ENCODE results near the gene TEN1. TPM values are rescaled to one million over a fixed set of nuclear protein-coding genes. Genes with fewer than 3 reads are reported as not detected.
A peak's percentile ranks its signal among the peaks of the same experiment; 100 is the strongest.

TEN1 gene
- total and polyA plus RNA-seq, 2 of the 13 experiments (the other 11 are each of a cell fraction or from before 2014, with no cell fraction given) = 18.0 to 21.3 TPM

DNA sequence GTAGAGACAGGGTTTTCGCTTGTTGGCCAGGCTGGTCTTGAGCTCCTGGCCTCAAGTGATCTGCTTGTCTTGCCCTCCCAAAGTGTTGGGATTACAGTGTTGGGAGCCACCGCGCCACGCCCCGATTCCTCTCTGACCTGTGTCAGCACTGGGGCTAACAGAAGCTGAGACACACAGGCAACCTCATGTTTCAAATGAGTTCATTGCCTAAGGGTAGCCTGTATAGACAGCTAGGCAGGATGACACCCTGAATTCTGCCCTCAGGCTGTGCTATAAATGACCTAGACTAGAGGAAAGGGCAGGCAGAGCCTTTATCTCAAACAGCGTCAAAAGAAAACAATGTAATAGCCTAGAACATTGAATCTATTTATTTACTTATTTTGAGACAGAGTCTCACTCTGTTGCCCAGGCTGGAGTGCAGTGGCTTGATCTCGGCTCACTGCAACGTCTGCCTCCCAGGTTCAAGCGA lies 19.3 kb downstream of the TEN1 start (continued):
- TF ChIP-seq, protein P1, sequence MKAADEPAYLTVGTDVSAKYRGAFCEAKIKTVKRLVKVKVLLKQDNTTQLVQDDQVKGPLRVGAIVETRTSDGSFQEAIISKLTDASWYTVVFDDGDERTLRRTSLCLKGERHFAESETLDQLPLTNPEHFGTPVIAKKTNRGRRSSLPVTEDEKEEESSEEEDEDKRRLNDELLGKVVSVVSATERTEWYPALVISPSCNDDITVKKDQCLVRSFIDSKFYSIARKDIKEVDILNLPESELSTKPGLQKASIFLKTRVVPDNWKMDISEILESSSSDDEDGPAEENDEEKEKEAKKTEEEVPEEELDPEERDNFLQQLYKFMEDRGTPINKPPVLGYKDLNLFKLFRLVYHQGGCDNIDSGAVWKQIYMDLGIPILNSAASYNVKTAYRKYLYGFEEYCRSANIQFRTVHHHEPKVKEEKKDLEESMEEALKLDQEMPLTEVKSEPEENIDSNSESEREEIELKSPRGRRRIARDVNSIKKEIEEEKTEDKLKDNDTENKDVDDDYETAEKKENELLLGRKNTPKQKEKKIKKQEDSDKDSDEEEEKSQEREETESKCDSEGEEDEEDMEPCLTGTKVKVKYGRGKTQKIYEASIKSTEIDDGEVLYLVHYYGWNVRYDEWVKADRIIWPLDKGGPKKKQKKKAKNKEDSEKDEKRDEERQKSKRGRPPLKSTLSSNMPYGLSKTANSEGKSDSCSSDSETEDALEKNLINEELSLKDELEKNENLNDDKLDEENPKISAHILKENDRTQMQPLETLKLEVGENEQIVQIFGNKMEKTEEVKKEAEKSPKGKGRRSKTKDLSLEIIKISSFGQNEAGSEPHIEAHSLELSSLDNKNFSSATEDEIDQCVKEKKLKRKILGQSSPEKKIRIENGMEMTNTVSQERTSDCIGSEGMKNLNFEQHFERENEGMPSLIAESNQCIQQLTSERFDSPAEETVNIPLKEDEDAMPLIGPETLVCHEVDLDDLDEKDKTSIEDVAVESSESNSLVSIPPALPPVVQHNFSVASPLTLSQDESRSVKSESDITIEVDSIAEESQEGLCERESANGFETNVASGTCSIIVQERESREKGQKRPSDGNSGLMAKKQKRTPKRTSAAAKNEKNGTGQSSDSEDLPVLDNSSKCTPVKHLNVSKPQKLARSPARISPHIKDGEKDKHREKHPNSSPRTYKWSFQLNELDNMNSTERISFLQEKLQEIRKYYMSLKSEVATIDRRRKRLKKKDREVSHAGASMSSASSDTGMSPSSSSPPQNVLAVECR (CRISPR knock-in tag; IDR thresholded peaks at IDR 0.05; ENCODE audit: borderline replicate concordance) = peak; percentile 40; the same call in 1 of the 2 replicates
- TF ChIP-seq, protein P2, sequence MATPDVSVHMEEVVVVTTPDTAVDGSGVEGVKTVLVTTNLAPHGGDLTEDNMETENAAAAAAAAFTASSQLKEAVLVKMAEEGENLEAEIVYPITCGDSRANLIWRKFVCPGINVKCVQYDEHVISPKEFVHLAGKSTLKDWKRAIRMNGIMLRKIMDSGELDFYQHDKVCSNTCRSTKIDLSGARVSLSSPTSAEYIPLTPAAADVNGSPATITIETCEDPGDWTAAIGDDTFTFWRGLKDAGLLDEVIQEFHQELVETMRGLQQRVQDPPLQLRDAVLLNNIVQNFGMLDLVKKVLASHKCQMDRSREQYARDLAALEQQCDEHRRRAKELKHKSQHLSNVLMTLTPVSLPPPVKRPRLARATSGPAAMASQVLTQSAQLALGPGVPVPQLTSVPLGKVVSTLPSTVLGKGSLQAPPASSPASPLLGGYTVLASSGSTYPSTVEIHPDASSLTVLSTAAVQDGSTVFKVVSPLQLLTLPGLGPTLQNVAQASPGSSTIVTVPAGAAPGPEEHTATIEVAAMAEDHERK (CRISPR knock-in tag; IDR thresholded peaks at IDR 0.05; ENCODE audit: low read depth) = no peak
- TF ChIP-seq, protein P3, sequence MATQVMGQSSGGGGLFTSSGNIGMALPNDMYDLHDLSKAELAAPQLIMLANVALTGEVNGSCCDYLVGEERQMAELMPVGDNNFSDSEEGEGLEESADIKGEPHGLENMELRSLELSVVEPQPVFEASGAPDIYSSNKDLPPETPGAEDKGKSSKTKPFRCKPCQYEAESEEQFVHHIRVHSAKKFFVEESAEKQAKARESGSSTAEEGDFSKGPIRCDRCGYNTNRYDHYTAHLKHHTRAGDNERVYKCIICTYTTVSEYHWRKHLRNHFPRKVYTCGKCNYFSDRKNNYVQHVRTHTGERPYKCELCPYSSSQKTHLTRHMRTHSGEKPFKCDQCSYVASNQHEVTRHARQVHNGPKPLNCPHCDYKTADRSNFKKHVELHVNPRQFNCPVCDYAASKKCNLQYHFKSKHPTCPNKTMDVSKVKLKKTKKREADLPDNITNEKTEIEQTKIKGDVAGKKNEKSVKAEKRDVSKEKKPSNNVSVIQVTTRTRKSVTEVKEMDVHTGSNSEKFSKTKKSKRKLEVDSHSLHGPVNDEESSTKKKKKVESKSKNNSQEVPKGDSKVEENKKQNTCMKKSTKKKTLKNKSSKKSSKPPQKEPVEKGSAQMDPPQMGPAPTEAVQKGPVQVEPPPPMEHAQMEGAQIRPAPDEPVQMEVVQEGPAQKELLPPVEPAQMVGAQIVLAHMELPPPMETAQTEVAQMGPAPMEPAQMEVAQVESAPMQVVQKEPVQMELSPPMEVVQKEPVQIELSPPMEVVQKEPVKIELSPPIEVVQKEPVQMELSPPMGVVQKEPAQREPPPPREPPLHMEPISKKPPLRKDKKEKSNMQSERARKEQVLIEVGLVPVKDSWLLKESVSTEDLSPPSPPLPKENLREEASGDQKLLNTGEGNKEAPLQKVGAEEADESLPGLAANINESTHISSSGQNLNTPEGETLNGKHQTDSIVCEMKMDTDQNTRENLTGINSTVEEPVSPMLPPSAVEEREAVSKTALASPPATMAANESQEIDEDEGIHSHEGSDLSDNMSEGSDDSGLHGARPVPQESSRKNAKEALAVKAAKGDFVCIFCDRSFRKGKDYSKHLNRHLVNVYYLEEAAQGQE (IDR thresholded peaks at IDR 0.05; ENCODE audit: borderline replicate concordance in 1 of 2, low read depth in 1 of 2, low read length in 2 of 2) = no peak
- TF ChIP-seq ZNF225 (CRISPR knock-in tag; IDR thresholded peaks at IDR 0.05) (no peak), ZNF124 (CRISPR knock-in tag; IDR thresholded peaks at IDR 0.05) (no peak), PAF1 (CRISPR knock-in tag; IDR thresholded peaks at IDR 0.05) (no peak), ELF1 (CRISPR knock-in tag; IDR thresholded peaks at IDR 0.05) (no peak), ZNF230 (CRISPR knock-in tag; IDR thresholded peaks at IDR 0.05) (no peak), ZNF33A (CRISPR knock-in tag; IDR thresholded peaks at IDR 0.05; ENCODE audit: borderline replicate concordance) (no peak), KDM1A (CRISPR knock-in tag; IDR thresholded peaks at IDR 0.05) (no peak), TCF7 (IDR thresholded peaks at IDR 0.05; ENCODE audit: low read depth) (no peak), ARNT2 (CRISPR knock-in tag; IDR thresholded peaks at IDR 0.05; ENCODE audit: low read depth) (0 out of 2 replicates have a peak, but pooled peaks have one; percentile 37)
- TF ChIP-seq, protein P4, sequence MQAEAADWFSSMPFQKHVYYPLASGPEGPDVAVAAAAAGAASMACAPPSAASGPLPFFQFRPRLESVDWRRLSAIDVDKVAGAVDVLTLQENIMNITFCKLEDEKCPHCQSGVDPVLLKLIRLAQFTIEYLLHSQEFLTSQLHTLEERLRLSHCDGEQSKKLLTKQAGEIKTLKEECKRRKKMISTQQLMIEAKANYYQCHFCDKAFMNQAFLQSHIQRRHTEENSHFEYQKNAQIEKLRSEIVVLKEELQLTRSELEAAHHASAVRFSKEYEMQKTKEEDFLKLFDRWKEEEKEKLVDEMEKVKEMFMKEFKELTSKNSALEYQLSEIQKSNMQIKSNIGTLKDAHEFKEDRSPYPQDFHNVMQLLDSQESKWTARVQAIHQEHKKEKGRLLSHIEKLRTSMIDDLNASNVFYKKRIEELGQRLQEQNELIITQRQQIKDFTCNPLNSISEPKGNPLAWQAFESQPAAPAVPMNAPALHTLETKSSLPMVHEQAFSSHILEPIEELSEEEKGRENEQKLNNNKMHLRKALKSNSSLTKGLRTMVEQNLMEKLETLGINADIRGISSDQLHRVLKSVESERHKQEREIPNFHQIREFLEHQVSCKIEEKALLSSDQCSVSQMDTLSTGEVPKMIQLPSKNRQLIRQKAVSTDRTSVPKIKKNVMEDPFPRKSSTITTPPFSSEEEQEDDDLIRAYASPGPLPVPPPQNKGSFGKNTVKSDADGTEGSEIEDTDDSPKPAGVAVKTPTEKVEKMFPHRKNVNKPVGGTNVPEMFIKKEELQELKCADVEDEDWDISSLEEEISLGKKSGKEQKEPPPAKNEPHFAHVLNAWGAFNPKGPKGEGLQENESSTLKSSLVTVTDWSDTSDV (CRISPR knock-in tag; IDR thresholded peaks at IDR 0.05) = no peak
- TF ChIP-seq, protein P5, sequence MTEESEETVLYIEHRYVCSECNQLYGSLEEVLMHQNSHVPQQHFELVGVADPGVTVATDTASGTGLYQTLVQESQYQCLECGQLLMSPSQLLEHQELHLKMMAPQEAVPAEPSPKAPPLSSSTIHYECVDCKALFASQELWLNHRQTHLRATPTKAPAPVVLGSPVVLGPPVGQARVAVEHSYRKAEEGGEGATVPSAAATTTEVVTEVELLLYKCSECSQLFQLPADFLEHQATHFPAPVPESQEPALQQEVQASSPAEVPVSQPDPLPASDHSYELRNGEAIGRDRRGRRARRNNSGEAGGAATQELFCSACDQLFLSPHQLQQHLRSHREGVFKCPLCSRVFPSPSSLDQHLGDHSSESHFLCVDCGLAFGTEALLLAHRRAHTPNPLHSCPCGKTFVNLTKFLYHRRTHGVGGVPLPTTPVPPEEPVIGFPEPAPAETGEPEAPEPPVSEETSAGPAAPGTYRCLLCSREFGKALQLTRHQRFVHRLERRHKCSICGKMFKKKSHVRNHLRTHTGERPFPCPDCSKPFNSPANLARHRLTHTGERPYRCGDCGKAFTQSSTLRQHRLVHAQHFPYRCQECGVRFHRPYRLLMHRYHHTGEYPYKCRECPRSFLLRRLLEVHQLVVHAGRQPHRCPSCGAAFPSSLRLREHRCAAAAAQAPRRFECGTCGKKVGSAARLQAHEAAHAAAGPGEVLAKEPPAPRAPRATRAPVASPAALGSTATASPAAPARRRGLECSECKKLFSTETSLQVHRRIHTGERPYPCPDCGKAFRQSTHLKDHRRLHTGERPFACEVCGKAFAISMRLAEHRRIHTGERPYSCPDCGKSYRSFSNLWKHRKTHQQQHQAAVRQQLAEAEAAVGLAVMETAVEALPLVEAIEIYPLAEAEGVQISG (CRISPR knock-in tag; IDR thresholded peaks at IDR 0.05) = peak; percentile 53; the same call in 1 of the 2 replicates

Data from HepG2 (cell line).